GM18508 (cell line): ENCODE data around the gene SLC25A48.

ENCODE experiments used
- ATAC-seq: cut with Tn5 transposase; IDR thresholded peaks from one replicate; pipeline ENCODE4 v1.9.1; 2021; ENCODE audit warnings: moderate number of reproducible peaks; ENCODE audit not compliant: insufficient read depth, unreplicated experiment

The SLC25A48 gene

GRCh38 chr5:135913713-135914626, 79.5 kb downstream of the SLC25A48 start:
- no peak for ATAC-seq

GRCh38 chr5:135915466-135916001, 81.1 kb downstream of the SLC25A48 start:
- no peak for ATAC-seq

- ATAC-seq: no peak
Observed at GRCh38 chr5:135916638-135917263, 82.3 kb downstream of the SLC25A48 start.

- ATAC-seq: no peak
Observed at GRCh38 chr5:135920199-135920598, 85.7 kb downstream of the SLC25A48 start.

- ATAC-seq: no peak
Observed at GRCh38 chr5:135921388-135921787, 86.9 kb downstream of the SLC25A48 start.

GRCh38 chr5:135930029-135930948, 95.8 kb downstream of the SLC25A48 start:
- ATAC-seq: no peak

- no peak for ATAC-seq
Observed at GRCh38 chr5:135930949-135931295, 96.5 kb downstream of the SLC25A48 start.

GRCh38 chr5:135934939-135935338, 100.5 kb downstream of the SLC25A48 start:
- ATAC-seq: no peak

GRCh38 chr5:135937245-135937911, 102.9 kb downstream of the SLC25A48 start:
- ATAC-seq: no peak
